H9 (cell line): ENCODE data around the gene SULF2. TPM values are rescaled to one million over a fixed set of nuclear protein-coding genes. Genes with fewer than 3 reads are reported as not detected.
A peak's percentile ranks its signal among the peaks of the same experiment; 100 is the strongest.

Experiments
- DNase-seq: peaks from one replicate; pipeline ENCODE4 v3.0.0-alpha.2; 2017
- H2AFZ ChIP-seq: one replicate; pipeline ENCODE4 v1.6.1; 2013; ENCODE audit warnings: mild to moderate bottlenecking, low read length, control low read depth, moderate library complexity
- H2AK5ac ChIP-seq: 2 replicates; pipeline ENCODE4 v1.6.1; 2013; ENCODE audit warnings: low read length, control low read depth, mixed read lengths; ENCODE audit not compliant: insufficient read length
- H2BK120ac ChIP-seq: one replicate; pipeline ENCODE4 v1.6.1; 2013; ENCODE audit warnings: low read depth, mild to moderate bottlenecking, low read length, control low read depth, inconsistent platforms; ENCODE audit not compliant: poor library complexity, severe bottlenecking
- H2BK12ac ChIP-seq: 2 replicates; pipeline ENCODE4 v1.6.1; 2013; ENCODE audit warnings: low read length, control low read depth, mixed read lengths, low read depth; ENCODE audit not compliant: insufficient read length
- H2BK15ac ChIP-seq: 2 replicates; pipeline ENCODE4 v1.6.1; 2013; ENCODE audit warnings: low read depth, low read length, control low read depth
- H2BK20ac ChIP-seq: one replicate; pipeline ENCODE4 v1.6.1; 2013; ENCODE audit warnings: low read depth, mild to moderate bottlenecking, low read length, control low read depth, inconsistent platforms; ENCODE audit not compliant: poor library complexity, severe bottlenecking
- H2BK5ac ChIP-seq: 2 replicates; pipeline ENCODE4 v1.6.1; 2013; ENCODE audit warnings: low read length, control low read depth, mixed read lengths; ENCODE audit not compliant: insufficient read length
- H3K14ac ChIP-seq: 2 replicates; pipeline ENCODE4 v1.6.1; 2013; ENCODE audit warnings: low read length, control low read depth; ENCODE audit not compliant: insufficient read depth
- H3K18ac ChIP-seq: 2 replicates; pipeline ENCODE4 v1.6.1; 2013; ENCODE audit warnings: low read depth, mild to moderate bottlenecking, mixed read lengths, low read length, control low read depth; ENCODE audit not compliant: insufficient read length
- H3K23ac ChIP-seq: 2 replicates; pipeline ENCODE4 v1.6.1; 2013; ENCODE audit warnings: low read length, control low read depth, mixed read lengths, low read depth; ENCODE audit not compliant: insufficient read length
- H3K23me2 ChIP-seq: 2 replicates; pipeline ENCODE4 v1.6.1; 2013; ENCODE audit warnings: low read depth, mild to moderate bottlenecking, mixed read lengths, low read length, control low read depth; ENCODE audit not compliant: insufficient read length, poor library complexity, severe bottlenecking
- H3K27ac ChIP-seq: 2 replicates; pipeline ENCODE4 v1.5.1; 2013; ENCODE audit warnings: low read length, control low read depth, mixed read lengths, low read depth; ENCODE audit not compliant: insufficient read length
- H3K27me3 ChIP-seq: 2 replicates; pipeline ENCODE4 v1.6.1; 2013; ENCODE audit warnings: low read length, control low read depth, inconsistent platforms; ENCODE audit not compliant: insufficient read depth
- H3K4ac ChIP-seq: 2 replicates; pipeline ENCODE4 v1.6.1; 2013; ENCODE audit warnings: low read depth, mild to moderate bottlenecking, control low read depth, inconsistent platforms, low read length, moderate library complexity
- H3K4me1 ChIP-seq: 2 replicates; pipeline ENCODE4 v1.6.1; 2013; ENCODE audit warnings: low read length, control low read depth, inconsistent platforms; ENCODE audit not compliant: insufficient read depth
- H3K4me2 ChIP-seq: 2 replicates; pipeline ENCODE4 v1.6.1; 2013; ENCODE audit warnings: low read length, control low read depth, mixed read lengths; ENCODE audit not compliant: insufficient read length, insufficient read depth
- H3K56ac ChIP-seq: 2 replicates; pipeline ENCODE4 v1.6.1; 2013; ENCODE audit warnings: low read depth, mild to moderate bottlenecking, mixed read lengths, low read length, control low read depth; ENCODE audit not compliant: insufficient read length
- H3K79me1 ChIP-seq: 2 replicates; pipeline ENCODE4 v1.6.1; 2013; ENCODE audit warnings: low read depth, mild to moderate bottlenecking, moderate library complexity, low read length, control low read depth, inconsistent platforms; ENCODE audit not compliant: insufficient read depth, poor library complexity, severe bottlenecking
- H3K79me2 ChIP-seq: 2 replicates; pipeline ENCODE4 v1.6.1; 2013; ENCODE audit warnings: low read length, control low read depth, inconsistent platforms; ENCODE audit not compliant: insufficient read depth
- H3K9ac ChIP-seq: 2 replicates; pipeline ENCODE4 v1.6.1; 2013; ENCODE audit warnings: low read length, control low read depth, mixed read lengths; ENCODE audit not compliant: insufficient read length; ENCODE audit errors: extremely low read depth
- H3K9me3 ChIP-seq: one replicate; pipeline ENCODE4 v1.6.1; 2013; ENCODE audit warnings: low read depth, low read length, inconsistent platforms; ENCODE audit not compliant: control insufficient read depth
- H3T11ph ChIP-seq: one replicate; pipeline ENCODE4 v1.6.1; 2013; ENCODE audit warnings: mild to moderate bottlenecking, low read length, control low read depth, inconsistent platforms
- H4K20me1 ChIP-seq: one replicate; pipeline ENCODE4 v1.6.1; 2013; ENCODE audit not compliant: control insufficient read depth, insufficient read length, insufficient read depth
- H4K5ac ChIP-seq: 2 replicates; pipeline ENCODE4 v1.6.1; 2013; ENCODE audit warnings: low read depth, mild to moderate bottlenecking, mixed read lengths, low read length, control low read depth; ENCODE audit not compliant: insufficient read length
- H4K8ac ChIP-seq: replicated peaks from 2 replicates; pipeline ENCODE4 v1.6.1; 2013; ENCODE audit warnings: low read length, control low read depth, mixed read lengths, low read depth; ENCODE audit not compliant: insufficient read length
- H4K91ac ChIP-seq: 2 replicates; pipeline ENCODE4 v1.6.1; 2013; ENCODE audit warnings: low read depth, mild to moderate bottlenecking, moderate library complexity, mixed read lengths, low read length, control low read depth; ENCODE audit not compliant: insufficient read length
- H3K27ac Mint-ChIP-seq, 3 experiments: 2 replicates in 2 of 3; 3 replicates in 1 of 3; pipeline ENCODE4 v1.8.0; 2020 to 2021; ENCODE audit warnings: mixed read lengths in 3 of 3, mild to moderate bottlenecking in 1 of 3, moderate library complexity in 1 of 3
- H3K27me3 Mint-ChIP-seq: 2 replicates; pipeline ENCODE4 v1.8.0; 2021; ENCODE audit warnings: low read depth, mild to moderate bottlenecking, moderate library complexity, mixed read lengths
- H3K36me3 Mint-ChIP-seq, 3 experiments: 2 replicates in 2 of 3; 3 replicates in 1 of 3; pipeline ENCODE4 v1.8.0; 2020 to 2021; ENCODE audit warnings: low read depth in 3 of 3, mixed read lengths in 3 of 3; ENCODE audit not compliant: insufficient read depth in 1 of 3
- H3K4me1 Mint-ChIP-seq, 2 experiments: 2 replicates each; pipeline ENCODE4 v1.8.0; 2020; ENCODE audit warnings: mixed read lengths in 2 of 2
- H3K4me3 Mint-ChIP-seq, 2 experiments: 2 replicates in 1 of 2; 3 replicates in 1 of 2; pipeline ENCODE4 v1.8.0; 2020 to 2021; ENCODE audit warnings: mild to moderate bottlenecking in 2 of 2, mixed read lengths in 2 of 2, moderate library complexity in 1 of 2
- H3K9me3 Mint-ChIP-seq, 2 experiments: 2 replicates in 1 of 2; 3 replicates in 1 of 2; pipeline ENCODE4 v1.8.0; 2020; ENCODE audit warnings: mild to moderate bottlenecking in 2 of 2, mixed read lengths in 2 of 2, moderate library complexity in 1 of 2
- WGBS: extraction: QIAGEN DNeasy Blood & Tissue Kit; methylation state at CpG from one replicate; pipeline ENCODE4 v1.1.7; 2013; ENCODE audit warnings: missing lambda C conversion rate, low lambda C conversion rate, mixed read lengths; ENCODE audit not compliant: insufficient read length; ENCODE audit errors: extremely low coverage; 5-methylcytosine and 5-hydroxymethylcytosine counted together
- total RNA-seq: library from RNA; stranded (reverse); gene quantifications from 2 replicates; pipeline ENCODE4 v1.2.1, GENCODE V29; 2021
- TF ChIP-seq, protein P1 (sequence below): fragments of 200-600 bp; sonication (generic); conservative IDR thresholded peaks from 3 replicates; pipeline ENCODE4 v1.8.0; 2021; ENCODE audit warnings: antibody characterized with exemption, mild to moderate bottlenecking

SULF2 gene
- total RNA-seq, 1 experiment from 2014 or later, result 31.2 TPM

DNA sequence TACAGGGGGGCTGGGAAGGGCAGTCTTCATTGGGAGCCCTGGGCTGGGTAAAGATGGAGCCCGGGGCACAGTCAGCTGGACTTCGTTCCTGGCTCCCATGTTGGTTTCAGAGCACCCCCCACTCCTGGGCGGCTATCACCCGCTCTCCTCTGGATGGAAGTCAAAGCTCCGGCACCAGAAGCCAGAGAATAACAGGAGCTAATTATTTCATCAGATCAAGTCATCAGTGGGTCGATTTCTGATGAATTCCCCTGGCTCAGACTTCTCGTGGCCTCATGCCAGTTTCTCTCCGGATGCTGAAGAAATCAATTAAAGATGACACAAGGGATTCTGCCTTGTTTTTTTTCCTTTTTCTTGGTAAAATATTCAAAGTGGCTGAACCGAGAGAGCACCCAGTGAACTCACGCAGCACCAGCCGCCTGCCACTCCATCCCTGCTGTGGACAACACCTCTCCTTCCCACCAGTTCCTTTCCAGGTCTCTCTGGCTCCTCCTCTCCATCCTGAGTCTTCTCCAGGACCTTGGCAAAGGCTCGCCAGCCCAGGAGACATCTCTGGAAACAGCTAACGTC lies 22.5 kb downstream of the SULF2 start:
- H3K27me3 Mint-ChIP-seq, result no peaks in the 10 kb centered on the region; the same call in 1 of the 2 replicates
- no peaks in the 10 kb centered on the region for H4K20me1 ChIP-seq
- H2BK5ac ChIP-seq, result no peak overlapping the region
- no peak overlapping the region for H4K5ac ChIP-seq
- H3K18ac ChIP-seq, result no peak overlapping the region
- H3K4me3 Mint-ChIP-seq, result no peak overlapping the region
- no peak overlapping the region for H2BK12ac ChIP-seq
- TF ChIP-seq, protein P1, sequence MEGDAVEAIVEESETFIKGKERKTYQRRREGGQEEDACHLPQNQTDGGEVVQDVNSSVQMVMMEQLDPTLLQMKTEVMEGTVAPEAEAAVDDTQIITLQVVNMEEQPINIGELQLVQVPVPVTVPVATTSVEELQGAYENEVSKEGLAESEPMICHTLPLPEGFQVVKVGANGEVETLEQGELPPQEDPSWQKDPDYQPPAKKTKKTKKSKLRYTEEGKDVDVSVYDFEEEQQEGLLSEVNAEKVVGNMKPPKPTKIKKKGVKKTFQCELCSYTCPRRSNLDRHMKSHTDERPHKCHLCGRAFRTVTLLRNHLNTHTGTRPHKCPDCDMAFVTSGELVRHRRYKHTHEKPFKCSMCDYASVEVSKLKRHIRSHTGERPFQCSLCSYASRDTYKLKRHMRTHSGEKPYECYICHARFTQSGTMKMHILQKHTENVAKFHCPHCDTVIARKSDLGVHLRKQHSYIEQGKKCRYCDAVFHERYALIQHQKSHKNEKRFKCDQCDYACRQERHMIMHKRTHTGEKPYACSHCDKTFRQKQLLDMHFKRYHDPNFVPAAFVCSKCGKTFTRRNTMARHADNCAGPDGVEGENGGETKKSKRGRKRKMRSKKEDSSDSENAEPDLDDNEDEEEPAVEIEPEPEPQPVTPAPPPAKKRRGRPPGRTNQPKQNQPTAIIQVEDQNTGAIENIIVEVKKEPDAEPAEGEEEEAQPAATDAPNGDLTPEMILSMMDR, result no peak
- H3K4me1 ChIP-seq, result peaks cover 5% of the 10 kb centered on the region; the same call in 1 of the 2 replicates
- H2AFZ ChIP-seq, result no peak overlapping the region
- H2BK120ac ChIP-seq, result no peak overlapping the region
- H3K36me3 Mint-ChIP-seq, result peaks cover 4 to 6% (median 5%) of the 10 kb centered on the region in 3 experiments; a peak in 3 of 7 replicates
- no peak overlapping the region for H3K4ac ChIP-seq
- H2AK5ac ChIP-seq, result no peak overlapping the region
- H3K4me1 Mint-ChIP-seq, result peaks cover 57 to 76% of the 10 kb centered on the region in 2 experiments
- peak overlapping the region in 1 of 3 experiments; percentile 12; a peak in 1 of 7 replicates for H3K27ac Mint-ChIP-seq
- no peaks in the 10 kb centered on the region for H3K27me3 ChIP-seq
- no peak overlapping the region for H4K8ac ChIP-seq
- no peaks in the 10 kb centered on the region for H3K23me2 ChIP-seq
- H3K23ac ChIP-seq, result no peak overlapping the region
- H3K79me1 ChIP-seq, result no peaks in the 10 kb centered on the region
- no peak overlapping the region for H3K9ac ChIP-seq
- no peaks in the 10 kb centered on the region for H3K79me2 ChIP-seq
- H2BK15ac ChIP-seq, result no peak overlapping the region
- H4K91ac ChIP-seq, result no peak overlapping the region
- no peaks in the 10 kb centered on the region for H3K9me3 Mint-ChIP-seq
- H3K4me2 ChIP-seq, result no peak overlapping the region
- no peak overlapping the region for H3K56ac ChIP-seq
- no peak overlapping the region for H2BK20ac ChIP-seq
- H3K9me3 ChIP-seq, result no peaks in the 10 kb centered on the region
- H3K27ac ChIP-seq, result no peak overlapping the region
- no peak for DNase-seq
- H3T11ph ChIP-seq, result no peak overlapping the region
- no peak overlapping the region for H3K14ac ChIP-seq
- WGBS, result no CpG with 5 or more reads among the region's 13 CpGs
